ENCODE data around the gene NUDT22. TPM values are rescaled to one million over a fixed set of nuclear protein-coding genes. Genes with fewer than 3 reads are reported as not detected.

The NUDT22 gene
- total and polyA plus RNA-seq, 2 of the 8 experiments (the other 6 are each of a cell fraction or from before 2014, with no cell fraction given), result 43.4 to 69.0 TPM

DNA sequence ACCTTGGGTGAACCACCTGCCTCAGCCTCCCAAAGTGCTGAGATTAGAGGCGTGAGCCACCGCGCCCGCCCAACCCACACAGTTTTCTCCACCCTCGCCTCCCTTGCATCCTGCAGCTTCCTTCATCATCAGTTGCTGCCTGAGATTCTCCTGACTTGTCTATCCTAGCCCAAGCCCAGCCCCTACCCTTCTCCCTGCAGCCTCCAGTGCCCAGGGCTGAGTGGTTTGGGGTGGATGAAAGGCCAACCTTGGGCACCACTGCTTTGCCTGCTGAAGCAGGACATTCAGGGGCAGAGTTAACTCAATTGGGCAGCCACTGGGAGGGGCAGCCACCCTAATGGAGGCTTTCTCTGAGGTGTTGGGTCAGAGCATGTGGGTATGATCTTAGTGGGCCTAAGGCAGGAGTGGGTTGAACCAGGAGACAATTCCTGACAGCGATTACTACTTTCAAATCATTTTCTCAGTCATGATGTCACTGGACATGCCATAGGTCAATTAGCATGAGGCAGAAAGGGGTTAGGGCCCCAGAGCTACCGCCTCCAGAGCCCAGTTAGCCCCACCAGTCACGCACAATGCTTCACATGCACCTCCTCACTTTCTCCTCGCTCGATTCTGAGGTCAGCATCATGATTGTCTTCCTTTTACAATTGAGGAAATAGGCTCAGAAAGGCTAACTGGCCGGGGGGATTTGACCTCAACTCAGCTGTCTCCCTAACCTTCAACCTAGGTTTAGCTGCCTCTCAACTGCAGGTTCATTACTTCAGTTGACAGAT is 13.8 kb downstream of the NUDT22 start:
- Histone ChIP-seq H2BK12ac (ENCODE audit: low read depth, low read length) (peak overlapping the region; percentile 84; the same call in 1 of the 2 replicates), H3K56ac (replicated peaks; ENCODE audit: insufficient read length, low read depth, low read length) (no peak overlapping the region), H4K20me1 (replicated peaks in 1 of 2; ENCODE audit: control insufficient read depth in 1 of 2, insufficient read depth in 2 of 2, low read length in 2 of 2) (peaks cover 0 to 13% of the 10 kb centered on the region in 2 experiments), H3K4me1 (replicated peaks in 1 of 4; ENCODE audit: control insufficient read depth in 3 of 4, insufficient read depth in 4 of 4, low read length in 3 of 4) (peaks cover 0 to 16% (median 8%) of the 10 kb centered on the region in 4 experiments; a peak in 6 of 7 replicates), H2AFZ (ENCODE audit: low read length) (no peak overlapping the region), H4K8ac (ENCODE audit: extremely low read depth, insufficient read depth, low read length) (peak overlapping the region; percentile 90), H3K9ac (replicated peaks in 1 of 4; ENCODE audit: extremely low read depth in 1 of 4, low read depth in 3 of 4, low read length in 3 of 4) (no peak overlapping the region; a peak in 2 of 7 replicates), H3K27me3 (replicated peaks in 1 of 4; ENCODE audit: control insufficient read depth in 3 of 4, extremely low read depth in 1 of 4, insufficient read depth in 3 of 4, low read length in 3 of 4) (peaks cover 0 to 3% (median 0%) of the 10 kb centered on the region in 4 experiments; a peak in 2 of 7 replicates), H3K23me2 (ENCODE audit: low read depth, low read length) (peaks cover 14% of the 10 kb centered on the region), H3K79me1 (ENCODE audit: low read depth, low read length) (no peaks in the 10 kb centered on the region), H3K4me3 (ENCODE audit: extremely low read depth in 1 of 4, insufficient read depth in 2 of 4, low read depth in 3 of 4, low read length in 4 of 4) (peak overlapping the region; percentile 67 to 82 (median 78); a peak in 7 of 8 replicates), H3K23ac (ENCODE audit: insufficient read length) (no peak overlapping the region), H2BK5ac (ENCODE audit: low read depth, low read length) (peak overlapping the region; percentile 88), H3K4me2 (ENCODE audit: insufficient read depth in 1 of 2, low read depth in 2 of 2, low read length in 2 of 2) (peak overlapping the region; percentile 82 to 85), H3K4ac (replicated peaks; ENCODE audit: insufficient read length, low read depth, low read length) (peak overlapping the region; percentile 27), H3K27ac (ENCODE audit: low read depth, low read length) (peak overlapping the region; percentile 87; the same call in 1 of the 2 replicates), H3K36me3 (ENCODE audit: control insufficient read depth in 2 of 4, insufficient read depth in 4 of 4, low read length in 3 of 4) (peaks cover 0 to 16% (median 7%) of the 10 kb centered on the region in 4 experiments; a peak in 4 of 8 replicates), H3K9me3 (ENCODE audit: insufficient read depth in 2 of 2, low read depth in 1 of 2, low read length in 1 of 2) (no peaks in the 10 kb centered on the region), H3K18ac (ENCODE audit: extremely low read depth, low read length) (no peak overlapping the region), H2BK15ac (ENCODE audit: low read length) (no peak overlapping the region), H3K14ac (ENCODE audit: insufficient read length) (no peak overlapping the region), H4K5ac (ENCODE audit: insufficient read length, low read depth, low read length) (no peak overlapping the region), H4K91ac (replicated peaks; ENCODE audit: insufficient read length, low read length) (peak overlapping the region; percentile 17), H2BK20ac (ENCODE audit: low read length) (no peak overlapping the region), H3K79me2 (ENCODE audit: control insufficient read depth in 1 of 2, insufficient read depth in 2 of 2, low read length in 2 of 2) (peaks cover 0 to 6% of the 10 kb centered on the region in 2 experiments; a peak in 1 of 4 replicates), H2BK120ac (replicated peaks; ENCODE audit: low read depth, low read length) (no peak overlapping the region), H2AK5ac (ENCODE audit: low read depth, low read length) (peak overlapping the region; percentile 26; the same call in 1 of the 2 replicates)
- ChIA-PET CTCF (ENCODE audit: partially characterized antibody) (interaction anchor here (1.6 to 4.5 kb wide), 2 partner anchors 12 to 33 kb away, joined by 4 to 26 read pairs; partner anchors contain the start of gene PLCB3), POLR2A (ENCODE audit: partially characterized antibody) (interaction anchor here (0.8 to 13.1 kb wide), 6 partner anchors 7 to 55 kb away, joined by 4 to 352 read pairs (median 6); partner anchors contain the start of genes FKBP2, NUDT22, PLCB3 and PPP1R14B)
- 90% methylated on average over 11 of the region's 11 CpGs; no CpG with 5 or more reads in 1 of the 2 experiments for WGBS, 2 experiments (ENCODE audit: extremely low coverage in 1 of 2, insufficient coverage in 1 of 2, insufficient read length in 1 of 2, insufficient replicate concordance in 2 of 2, low coverage in 1 of 2, low lambda C conversion rate in 2 of 2, missing lambda C conversion rate in 1 of 2)
- no peak for FAIRE-seq
- no peak for DNase-seq (ENCODE audit: low read depth in 1 of 2, low spot score in 2 of 2)
- no peak for TF ChIP-seq PHF8 (conservative IDR thresholded peaks at IDR 0.05; ENCODE audit: low read depth, low read length)
- no peak for TF ChIP-seq EGR1 (IDR thresholded peaks at IDR 0.05; ENCODE audit: borderline replicate concordance, low read depth, low read length)
- TF ChIP-seq RNF2 (IDR thresholded peaks at IDR 0.05; ENCODE audit: borderline replicate concordance, low read depth, low read length, missing control alignments, poor library complexity, severe bottlenecking), result no peak
- TF ChIP-seq RFX5 (IDR thresholded peaks at IDR 0.05; ENCODE audit: borderline replicate concordance, low read depth, low read length), result no peak
- no peak for TF ChIP-seq FOSL1 (IDR thresholded peaks at IDR 0.05; ENCODE audit: insufficient read depth, low read depth, low read length)
- TF ChIP-seq SP1 (IDR thresholded peaks at IDR 0.05; ENCODE audit: low read depth, low read length), result no peak
- no peak for TF ChIP-seq TAF7 (optimal IDR thresholded peaks at IDR 0.05; ENCODE audit: borderline replicate concordance, low read depth, low read length)
- no peak for TF ChIP-seq TBP (IDR thresholded peaks at IDR 0.05; ENCODE audit: low read depth, low read length)
- TF ChIP-seq BCL11A (IDR thresholded peaks at IDR 0.05; ENCODE audit: low read depth in 2 of 2, low read length in 2 of 2), result no peak
- TF ChIP-seq CTBP2 (IDR thresholded peaks at IDR 0.05; ENCODE audit: borderline replicate concordance, insufficient read depth, insufficient read length, low read length), result no peak

All from H1 (cell line).